ENCODE measurements around the gene RNASEL. TPM values are rescaled to one million over a fixed set of nuclear protein-coding genes. Genes with fewer than 3 reads are reported as not detected.

Gene RNASEL
- total RNA-seq, 3 donors from 2014 or later: 1.7 to 2.5 (median 2.0) TPM

- Mint-ChIP-seq H3K4me1 (ENCODE audit: low read depth) (peaks cover 38% of the 10 kb centered on the region), H3K36me3 (ENCODE audit: insufficient read depth) (no peaks in the 10 kb centered on the region)
Observed at GRCh38 chr1:182611787-182612186, 22.7 kb upstream of the RNASEL start.

DNA sequence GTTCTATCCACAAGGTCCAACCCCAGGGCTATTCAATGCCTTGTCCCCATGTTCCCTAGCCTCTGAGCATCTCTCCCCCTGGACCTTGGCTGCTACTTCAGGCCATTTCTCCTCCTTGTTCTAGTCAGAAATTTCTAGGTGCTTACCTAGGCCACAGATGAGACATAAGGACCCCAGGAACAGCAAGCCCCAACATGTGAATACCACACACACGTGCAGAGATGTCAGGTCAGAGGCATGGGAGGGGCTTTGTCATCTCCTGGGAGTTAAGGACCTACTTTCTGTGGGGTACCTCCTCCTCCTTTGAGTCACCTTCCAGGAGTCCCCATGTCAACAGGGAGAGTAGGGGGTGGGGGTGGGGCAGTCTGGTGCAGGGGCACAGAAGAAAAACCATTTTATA, 22.3 kb upstream of the RNASEL start:
- Mint-ChIP-seq H3K27me3 (ENCODE audit: low read depth) (peaks cover 34% of the 10 kb centered on the region), H3K9me3 (no peaks in the 10 kb centered on the region), H3K36me3 (ENCODE audit: insufficient read depth) (no peaks in the 10 kb centered on the region), H3K4me3 (no peak overlapping the region), H3K4me1 (ENCODE audit: low read depth) (peaks cover 33% of the 10 kb centered on the region)
- ATAC-seq (no peak), DNase-seq (no peak)

More at GRCh38 chr1:182611787-182612186, 22.7 kb upstream of the RNASEL start:
- DNase-seq (no peak), ATAC-seq (no peak)
- Mint-ChIP-seq H3K27me3 (ENCODE audit: low read depth) (peaks cover 35% of the 10 kb centered on the region), H3K9me3 (no peaks in the 10 kb centered on the region), H3K4me3 (no peak overlapping the region)

DNA sequence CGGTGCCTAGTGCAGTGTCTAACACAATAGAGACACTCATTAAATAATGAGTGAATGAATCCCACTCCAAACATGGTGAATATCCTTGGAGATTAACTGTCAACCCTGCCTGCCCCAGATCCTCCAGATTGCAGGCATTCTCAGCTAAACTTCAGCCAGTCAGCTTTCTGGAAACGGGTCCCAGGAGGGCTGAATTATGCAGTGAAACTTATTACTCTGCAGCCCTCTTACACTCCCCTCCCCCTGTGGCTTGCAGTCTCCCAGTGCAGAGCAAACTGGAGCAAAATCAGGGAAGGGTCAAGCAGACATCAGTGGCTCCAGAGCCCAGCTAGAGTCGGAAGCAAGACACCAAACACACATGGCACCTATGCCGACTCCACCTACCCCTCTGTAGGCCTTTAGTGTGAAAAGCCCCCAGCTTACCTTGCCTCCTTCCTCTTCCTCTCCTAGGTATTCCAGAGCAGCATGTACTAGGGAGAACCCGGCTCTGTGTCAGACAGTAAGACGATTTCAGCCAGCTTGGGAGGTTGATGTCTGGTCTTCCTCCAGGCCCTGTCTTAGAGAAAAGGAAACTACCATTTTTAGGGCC, 21.6 kb upstream of the RNASEL start:
- Mint-ChIP-seq H3K4me3 (no peak overlapping the region), H3K36me3 (ENCODE audit: insufficient read depth) (no peaks in the 10 kb centered on the region), H3K9me3 (no peaks in the 10 kb centered on the region), H3K27me3 (ENCODE audit: low read depth) (peaks cover 34% of the 10 kb centered on the region), H3K4me1 (ENCODE audit: low read depth) (peaks cover 27% of the 10 kb centered on the region)
- DNase-seq (no peak), ATAC-seq (no peak)

DNA sequence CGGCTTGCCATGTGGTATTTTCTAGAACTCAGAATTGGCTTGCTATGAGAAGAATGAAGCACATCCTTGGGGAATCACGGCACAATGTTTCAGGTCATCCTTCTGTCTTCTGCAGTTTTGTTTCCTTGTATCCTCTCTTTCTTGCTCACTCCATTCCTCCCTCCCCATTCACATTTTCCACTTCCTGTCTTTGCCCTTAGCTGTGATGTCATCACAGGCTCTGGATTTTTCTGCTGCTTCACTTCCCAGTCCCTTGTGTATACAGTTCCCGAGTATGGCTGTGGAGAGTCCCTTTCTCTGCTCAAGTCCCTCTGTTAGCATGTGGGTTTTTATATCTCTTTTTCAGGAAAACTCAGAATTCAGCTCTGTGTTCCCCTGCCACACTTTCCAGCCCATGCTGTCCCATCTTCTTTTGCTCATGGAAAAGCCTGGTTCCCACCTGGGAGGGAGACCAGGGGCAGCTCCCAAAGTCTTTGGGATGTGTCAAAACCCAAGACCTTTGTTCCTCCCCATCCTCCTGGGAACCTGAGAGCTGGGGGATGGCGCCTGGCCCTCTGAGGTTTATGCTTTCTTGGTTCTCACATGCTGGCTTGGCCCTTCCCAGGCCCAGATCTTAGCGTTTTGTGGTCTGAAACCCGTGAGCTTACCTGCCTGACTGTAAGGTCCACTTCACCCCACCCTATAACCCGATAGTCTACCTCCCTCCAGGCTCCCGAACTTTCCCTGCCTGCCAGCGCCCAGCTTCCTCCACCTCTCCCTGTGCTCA, 20.0 kb upstream of the RNASEL start:
- ATAC-seq: no peak
- H3K27me3 Mint-ChIP-seq (ENCODE audit: low read depth): peaks cover 38% of the 10 kb centered on the region
- no peak for DNase-seq
- no peaks in the 10 kb centered on the region for H3K36me3 Mint-ChIP-seq (ENCODE audit: insufficient read depth)
- H3K4me3 Mint-ChIP-seq: no peak overlapping the region
- H3K4me1 Mint-ChIP-seq (ENCODE audit: low read depth): peaks cover 24% of the 10 kb centered on the region
- H3K9me3 Mint-ChIP-seq: no peaks in the 10 kb centered on the region

DNA sequence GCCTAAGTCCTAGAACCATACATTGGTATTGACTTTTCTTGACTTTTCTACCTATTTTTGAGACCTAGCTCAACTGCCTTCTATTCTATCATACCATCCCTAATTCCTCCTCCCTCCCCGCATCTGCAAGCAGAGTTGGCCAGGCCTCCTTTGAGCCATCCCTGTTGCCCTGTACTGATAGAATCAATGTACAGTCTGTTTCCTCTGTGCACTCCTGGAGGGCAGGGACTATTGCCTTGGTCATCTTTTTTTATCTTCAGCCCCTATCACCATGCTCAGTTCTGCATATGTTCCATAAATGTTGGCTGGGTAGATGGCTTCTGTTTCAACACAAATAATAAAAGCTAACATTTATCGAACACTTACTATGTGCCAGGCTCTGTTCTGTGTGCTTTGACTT, 19.2 kb upstream of the RNASEL start:
- peaks cover 32% of the 10 kb centered on the region for H3K27me3 Mint-ChIP-seq (ENCODE audit: low read depth)
- peaks cover under 1% of the 10 kb centered on the region for H3K36me3 Mint-ChIP-seq (ENCODE audit: insufficient read depth)
- H3K4me1 Mint-ChIP-seq (ENCODE audit: low read depth): peaks cover 24% of the 10 kb centered on the region
- ATAC-seq (no peak), DNase-seq (no peak)
- no peaks in the 10 kb centered on the region for H3K9me3 Mint-ChIP-seq
- H3K4me3 Mint-ChIP-seq: no peak overlapping the region

DNA sequence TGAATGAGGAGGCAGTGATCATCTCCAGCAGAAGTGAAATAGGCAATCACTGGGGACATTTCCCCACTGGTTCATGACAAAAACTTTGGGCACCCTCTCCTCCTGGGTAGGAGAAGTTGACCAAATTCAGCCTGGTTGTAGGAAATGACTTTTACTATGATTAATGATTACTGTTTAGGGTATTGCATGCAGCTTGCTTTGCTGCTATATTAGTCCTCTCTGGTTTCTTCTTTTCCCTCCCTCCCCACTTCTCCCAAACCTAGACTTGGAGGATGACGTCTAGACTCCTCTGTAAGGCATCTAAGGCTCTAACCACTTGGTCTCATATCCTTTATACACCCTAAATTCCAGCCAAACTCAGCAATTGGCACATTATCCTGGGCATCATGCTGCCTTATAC, 18.5 kb upstream of the RNASEL start:
- Mint-ChIP-seq H3K27me3 (ENCODE audit: low read depth) (peaks cover 26% of the 10 kb centered on the region), H3K4me3 (no peak overlapping the region), H3K9me3 (no peaks in the 10 kb centered on the region), H3K36me3 (ENCODE audit: insufficient read depth) (peaks cover 3% of the 10 kb centered on the region), H3K4me1 (ENCODE audit: low read depth) (peaks cover 27% of the 10 kb centered on the region)
- ATAC-seq (no peak), DNase-seq (no peak)

DNA sequence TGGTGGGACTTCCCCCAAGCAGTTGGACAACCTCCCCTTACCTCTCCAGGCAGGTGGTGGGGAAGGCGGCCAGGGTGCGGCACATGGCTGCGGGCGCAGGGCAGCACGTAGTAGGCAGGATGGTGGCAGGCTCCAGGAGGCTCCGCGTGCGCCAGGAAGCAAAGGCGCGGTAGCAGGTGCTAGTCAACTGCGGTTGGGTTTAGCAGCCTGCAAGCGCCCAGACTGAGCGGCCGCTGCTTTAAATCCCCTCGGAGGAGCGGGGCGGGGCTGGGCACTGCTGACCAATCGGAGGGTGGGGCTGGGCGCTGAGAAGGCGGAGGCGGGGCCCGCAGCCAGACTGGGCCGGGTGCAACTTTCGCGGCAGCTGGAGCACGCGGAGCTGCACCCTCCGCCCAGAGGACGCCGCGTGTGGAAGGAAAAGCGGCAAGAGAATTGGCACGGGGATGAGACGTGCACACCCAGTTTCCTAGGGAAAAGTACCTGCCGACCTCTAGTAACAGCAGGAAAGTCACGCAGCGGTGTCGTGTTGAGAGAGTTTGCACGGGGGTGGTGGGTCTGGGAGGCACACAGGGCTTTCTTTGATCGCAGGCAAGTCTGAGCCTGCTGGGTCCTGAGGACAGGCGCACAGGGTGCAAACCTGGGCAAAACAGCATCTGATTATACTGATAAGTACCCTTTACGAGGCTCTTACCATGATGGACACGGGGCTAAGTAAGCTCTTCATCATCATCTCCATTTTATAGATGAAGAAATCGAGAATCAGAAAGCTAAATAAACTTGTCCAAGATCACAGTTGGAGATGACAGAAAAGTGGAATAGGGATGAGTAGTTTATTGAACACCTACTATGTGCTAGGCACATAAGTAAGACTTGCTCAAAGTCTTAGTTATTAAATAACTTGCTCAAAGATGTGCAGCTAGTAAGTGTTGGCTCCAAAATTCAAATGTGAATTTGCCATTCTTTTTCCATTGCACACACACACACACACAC, 15.4 kb upstream of the RNASEL start, which contains the start of gene RGS16:
Gene RGS16, minus strand, starts transcription at position 215 of the 990 bp plus-strand sequence. Its CDS starts 130 bp downstream, at position 85.
- no peaks in the 10 kb centered on the region for H3K9me3 Mint-ChIP-seq
- H3K4me1 Mint-ChIP-seq (ENCODE audit: low read depth): peaks cover 30% of the 10 kb centered on the region
- no peak within 1 kb of the TSS for H3K4me3 Mint-ChIP-seq
- ATAC-seq (peak; percentile 95 to 97), DNase-seq (peak; percentile 91)
- peaks cover 9% of the 10 kb centered on the region for H3K27me3 Mint-ChIP-seq (ENCODE audit: low read depth)
- peaks cover 7% of the 10 kb centered on the region for H3K36me3 Mint-ChIP-seq (ENCODE audit: insufficient read depth)

- Mint-ChIP-seq H3K9me3 (no peaks in the 10 kb centered on the region), H3K4me3 (no peak overlapping the region)
Observed at GRCh38 chr1:182603646-182604174, 14.7 kb upstream of the RNASEL start.

DNA sequence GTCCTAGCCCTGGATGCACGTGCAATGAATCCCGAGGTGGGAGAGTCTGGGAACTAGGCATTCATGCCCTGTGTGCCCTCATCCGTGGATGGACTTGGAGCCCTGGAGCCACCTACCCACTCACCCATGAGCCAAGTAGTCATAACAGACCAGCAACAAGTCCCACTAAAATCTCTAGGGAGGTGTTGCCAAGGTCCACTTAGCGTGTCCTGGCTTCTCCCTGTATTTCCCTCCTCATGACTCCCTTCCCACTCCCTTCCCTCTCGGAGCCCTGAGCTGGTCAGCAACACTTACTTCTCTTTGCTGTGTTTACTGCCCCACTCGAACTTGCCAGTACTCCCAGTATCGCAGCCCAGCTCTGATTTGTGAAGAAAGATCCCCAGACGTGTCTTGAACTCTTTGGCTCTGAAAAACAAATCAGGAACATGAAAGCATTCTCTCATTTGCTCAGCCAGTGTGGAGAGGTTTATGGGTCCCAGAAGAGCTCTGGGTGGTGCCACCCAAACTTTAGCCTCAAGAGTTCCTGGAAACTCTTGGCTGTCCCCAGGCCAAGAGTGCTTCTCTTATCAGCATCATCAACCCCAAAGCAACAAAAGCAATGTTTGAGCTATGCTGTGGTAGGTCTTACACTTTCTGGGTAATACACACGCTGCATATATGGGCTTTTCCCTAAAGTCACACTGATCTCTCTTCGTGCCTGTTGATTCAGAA, 14.0 kb upstream of the RNASEL start:
- Mint-ChIP-seq H3K27me3 (ENCODE audit: low read depth) (peaks cover 5% of the 10 kb centered on the region), H3K4me1 (ENCODE audit: low read depth) (peaks cover 26% of the 10 kb centered on the region), H3K9me3 (no peaks in the 10 kb centered on the region), H3K36me3 (ENCODE audit: insufficient read depth) (peaks cover 11% of the 10 kb centered on the region), H3K4me3 (no peak overlapping the region)
- ATAC-seq (peak; percentile 27 to 46), DNase-seq (no peak)

More at GRCh38 chr1:182603646-182604174, 14.7 kb upstream of the RNASEL start:
- Mint-ChIP-seq H3K36me3 (ENCODE audit: insufficient read depth) (peaks cover 11% of the 10 kb centered on the region), H3K4me1 (ENCODE audit: low read depth) (peaks cover 29% of the 10 kb centered on the region), H3K27me3 (ENCODE audit: low read depth) (peaks cover 8% of the 10 kb centered on the region)
- ATAC-seq (peak; percentile 10 to 12), DNase-seq (no peak)

DNA sequence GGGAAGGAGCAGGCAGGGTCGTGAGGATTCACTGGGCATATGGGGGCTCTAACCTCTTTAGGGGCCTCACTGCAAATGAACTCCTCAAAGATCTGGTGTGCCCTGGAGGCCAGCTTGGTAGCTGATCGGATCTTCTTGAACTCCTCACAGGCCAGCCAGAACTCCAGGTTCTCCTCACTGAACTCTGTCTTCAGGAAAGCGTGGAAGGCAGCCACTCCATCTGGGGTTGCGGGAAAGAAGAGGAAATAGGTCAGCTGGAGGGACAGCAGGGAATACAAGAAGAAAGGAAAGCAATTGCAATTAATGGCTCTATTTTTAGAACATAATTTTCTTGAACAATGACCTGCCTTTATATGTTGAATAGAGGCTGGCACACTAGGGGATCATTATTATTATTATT, 12.9 kb upstream of the RNASEL start:
- DNase-seq (no peak), ATAC-seq (no peak)
- Mint-ChIP-seq H3K27me3 (ENCODE audit: low read depth) (peaks cover 5% of the 10 kb centered on the region), H3K4me3 (no peak overlapping the region), H3K4me1 (ENCODE audit: low read depth) (peaks cover 24% of the 10 kb centered on the region), H3K36me3 (ENCODE audit: insufficient read depth) (peaks cover 11% of the 10 kb centered on the region), H3K9me3 (no peaks in the 10 kb centered on the region)

DNA sequence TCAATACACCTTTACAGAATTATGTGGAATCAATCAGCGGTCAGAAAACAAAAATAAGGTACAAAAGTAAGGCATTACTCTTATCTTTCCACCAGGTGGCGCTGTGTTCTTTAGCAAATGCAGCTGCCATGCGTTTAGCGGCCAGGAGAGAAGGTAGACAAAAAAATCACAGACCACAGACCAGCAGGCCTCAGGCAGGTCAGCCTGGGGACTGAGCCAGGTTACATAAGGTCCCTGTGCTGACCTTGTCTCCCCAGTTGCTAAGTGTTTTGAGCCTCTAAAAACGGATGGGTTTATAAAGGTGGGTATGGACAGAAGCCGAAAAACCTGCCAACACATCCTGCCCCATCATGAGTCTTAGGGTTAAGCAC, 12.3 kb upstream of the RNASEL start:
- DNase-seq: peak; percentile 59
- peaks cover 11% of the 10 kb centered on the region for H3K36me3 Mint-ChIP-seq (ENCODE audit: insufficient read depth)
- no peaks in the 10 kb centered on the region for H3K9me3 Mint-ChIP-seq
- peaks cover 24% of the 10 kb centered on the region for H3K4me1 Mint-ChIP-seq (ENCODE audit: low read depth)
- no peak overlapping the region for H3K4me3 Mint-ChIP-seq
- H3K27me3 Mint-ChIP-seq (ENCODE audit: low read depth): peaks cover 5% of the 10 kb centered on the region
- no peak for ATAC-seq

GRCh38 chr1:182600745-182601415, 11.8 kb upstream of the RNASEL start:
- Mint-ChIP-seq H3K4me1 (ENCODE audit: low read depth) (peaks cover 27% of the 10 kb centered on the region), H3K4me3 (no peak overlapping the region), H3K27me3 (ENCODE audit: low read depth) (peaks cover 5% of the 10 kb centered on the region), H3K36me3 (ENCODE audit: insufficient read depth) (peaks cover 11% of the 10 kb centered on the region), H3K9me3 (no peaks in the 10 kb centered on the region)
- ATAC-seq (no peak), DNase-seq (no peak)

- no peak for ATAC-seq
- Mint-ChIP-seq H3K36me3 (ENCODE audit: insufficient read depth) (peaks cover 11% of the 10 kb centered on the region), H3K27me3 (ENCODE audit: low read depth) (peaks cover under 1% of the 10 kb centered on the region), H3K9me3 (no peaks in the 10 kb centered on the region), H3K4me3 (peak overlapping the region; percentile 62), H3K4me1 (ENCODE audit: low read depth) (peaks cover 26% of the 10 kb centered on the region)
- DNase-seq: no peak
Observed at GRCh38 chr1:182600036-182600713, 11.1 kb upstream of the RNASEL start.

All from activated T-cell treated with anti-CD3 and anti-CD28 coated beads, Interleukin-2, amount 50 U/mL, for 4 hours (primary cell).